Measurements from ENCODE around the gene RPL27.
"Not testable (repeated sequence)": the region's sequence is repeated elsewhere in the genome, so short reads cannot be mapped to it uniquely, and the experiment has no call there.

RPL27 gene

DNA sequence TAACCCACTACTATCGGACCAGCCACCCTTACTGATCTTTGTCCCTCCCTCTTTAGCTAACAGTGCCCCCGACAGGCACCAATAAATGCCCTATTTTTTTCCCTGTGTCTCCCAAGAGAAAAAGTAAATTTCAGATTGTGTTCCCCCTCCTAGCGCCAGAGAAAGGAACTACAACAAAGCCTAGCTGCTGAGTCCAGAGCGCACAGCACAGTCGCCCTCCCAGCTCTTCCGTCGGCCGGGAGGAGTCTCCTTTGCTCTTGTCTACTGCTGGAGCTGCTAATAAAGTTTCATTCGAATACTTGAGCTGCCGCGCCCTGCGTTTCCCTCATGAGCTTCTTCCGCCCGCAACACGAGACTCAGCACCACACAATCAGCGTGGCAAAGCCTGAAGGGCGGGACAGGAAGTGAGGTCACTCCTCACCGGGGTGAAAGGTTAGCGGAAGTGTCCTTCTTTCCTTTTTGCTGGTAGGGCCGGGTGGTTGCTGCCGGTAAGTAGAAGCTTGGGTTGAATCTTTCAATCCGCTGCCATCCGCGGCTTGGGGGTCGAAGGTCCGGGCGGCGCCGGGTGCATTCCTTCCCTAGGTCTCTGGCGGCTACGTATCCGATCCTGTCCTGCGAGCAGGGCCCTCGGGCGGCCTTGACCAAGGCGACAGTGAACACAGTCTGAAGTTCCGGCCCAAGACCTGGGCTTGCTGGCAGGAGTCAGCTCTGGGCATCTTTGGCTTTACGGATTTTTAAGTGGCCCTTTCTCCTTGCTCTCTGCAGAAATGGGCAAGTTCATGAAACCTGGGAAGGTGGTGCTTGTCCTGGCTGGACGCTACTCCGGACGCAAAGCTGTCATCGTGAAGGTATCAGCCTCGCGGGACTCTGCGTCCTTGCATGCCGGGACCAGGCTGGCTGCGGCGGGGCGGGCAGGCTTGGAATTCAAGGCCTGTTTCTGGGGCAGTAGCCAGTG is at the start of gene RPL27:
Gene RPL27 (plus strand): TSS at position 436 of the 955 bp plus-strand sequence. CDS start 332 bp downstream, at position 768.
- peak; percentile 92 for DNase-seq (ENCODE audit: low spot score)

DNA sequence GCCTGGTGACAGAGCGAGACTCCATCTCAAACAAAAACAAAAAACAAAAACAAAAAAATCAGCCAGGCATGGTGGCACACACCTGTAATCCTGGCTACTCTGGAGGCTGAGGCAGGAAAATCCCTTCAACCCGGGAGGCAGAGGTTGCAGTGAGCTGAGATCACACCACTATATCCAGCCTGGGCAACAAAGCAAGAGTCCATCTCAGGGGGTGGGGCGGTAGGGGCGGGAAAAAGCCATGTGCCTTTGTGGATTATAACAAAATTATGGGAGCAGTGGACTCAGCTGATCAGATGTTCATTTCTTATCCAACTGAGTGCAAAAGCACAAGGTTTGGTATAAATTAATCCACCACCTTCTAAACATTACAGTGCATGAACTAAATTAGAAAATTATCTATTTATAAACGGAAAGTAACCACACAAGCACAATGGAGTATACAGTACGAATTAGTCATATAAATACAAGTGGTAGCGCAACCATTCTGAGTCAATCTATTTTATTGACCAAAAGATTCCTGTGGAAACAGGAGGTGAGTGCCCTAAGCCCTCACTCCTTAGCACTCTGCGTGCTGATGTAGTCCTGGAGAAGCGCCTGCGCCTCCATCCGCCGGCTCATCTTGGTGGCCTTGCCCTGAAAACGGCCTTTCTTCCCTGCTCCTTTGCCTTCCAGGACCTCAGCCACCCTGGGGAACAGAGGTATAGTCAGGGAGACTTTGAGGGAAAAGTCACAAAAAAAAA is 48.0 kb upstream of the RPL27 start:
- no peak for DNase-seq (ENCODE audit: low spot score)

DNA sequence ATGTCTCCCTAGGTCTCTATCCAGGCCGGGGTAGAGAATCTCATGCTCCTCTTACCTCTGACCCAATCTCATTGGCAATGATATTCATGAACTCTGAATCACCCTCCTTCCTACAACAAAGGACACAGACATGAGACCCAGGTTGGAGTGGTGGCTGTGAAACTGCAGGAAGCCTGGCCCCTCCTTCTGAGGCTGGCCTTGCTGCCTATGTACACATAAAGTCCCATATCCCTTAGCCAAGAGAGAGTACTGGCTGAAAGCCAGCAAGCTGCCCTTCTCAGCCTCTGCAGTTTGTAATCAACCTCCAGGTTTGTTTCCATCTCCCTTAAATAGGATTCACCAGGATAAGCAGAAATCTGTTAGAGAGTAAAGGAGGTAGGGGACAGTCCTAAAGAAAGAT is 44.5 kb upstream of the RPL27 start:
- no peak for DNase-seq (ENCODE audit: low spot score)

DNA sequence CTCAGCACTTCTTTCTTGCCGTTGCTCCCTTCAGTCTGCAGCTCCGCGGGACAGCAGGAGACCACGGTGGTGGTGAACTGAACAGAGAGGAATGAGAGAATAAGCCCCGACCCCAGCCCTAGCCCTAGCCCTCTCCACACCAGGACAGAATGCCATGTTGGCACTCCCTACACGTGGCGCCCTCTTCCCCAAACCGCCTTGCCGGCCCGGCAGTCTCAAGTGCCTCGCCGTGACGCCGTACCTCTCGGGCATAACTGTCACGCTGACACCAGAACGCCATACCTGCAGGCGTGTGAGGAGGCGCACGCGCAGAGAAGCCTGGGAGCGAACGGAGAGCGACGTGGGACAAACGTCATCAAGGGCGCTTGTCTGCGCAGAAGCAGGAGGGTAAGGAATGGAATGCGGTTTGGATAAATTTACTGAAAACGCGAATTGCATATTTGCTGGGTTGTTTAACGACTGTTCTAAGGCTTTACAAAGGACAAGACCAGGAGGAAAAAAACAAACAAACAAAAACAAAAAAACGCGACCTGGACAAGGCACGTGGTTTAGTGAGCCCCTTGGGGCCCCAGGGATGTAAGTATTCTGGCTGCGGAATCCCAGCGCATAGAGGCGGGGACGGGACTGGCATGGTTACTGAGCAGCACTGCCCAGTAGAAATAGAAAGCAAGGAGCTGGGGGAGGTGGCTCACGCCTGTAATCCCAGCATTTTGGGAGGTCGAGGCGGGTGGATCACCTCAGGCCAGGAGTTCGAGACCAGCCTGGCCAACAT is 33.9 kb upstream of the RPL27 start, which contains the start of gene AARSD1:
Gene AARSD1 (minus strand): TSS at position 294 of the 772 bp plus-strand sequence. CDS start 14 bp downstream, at position 280.
- peak; percentile 90 for DNase-seq (ENCODE audit: low spot score)

DNA sequence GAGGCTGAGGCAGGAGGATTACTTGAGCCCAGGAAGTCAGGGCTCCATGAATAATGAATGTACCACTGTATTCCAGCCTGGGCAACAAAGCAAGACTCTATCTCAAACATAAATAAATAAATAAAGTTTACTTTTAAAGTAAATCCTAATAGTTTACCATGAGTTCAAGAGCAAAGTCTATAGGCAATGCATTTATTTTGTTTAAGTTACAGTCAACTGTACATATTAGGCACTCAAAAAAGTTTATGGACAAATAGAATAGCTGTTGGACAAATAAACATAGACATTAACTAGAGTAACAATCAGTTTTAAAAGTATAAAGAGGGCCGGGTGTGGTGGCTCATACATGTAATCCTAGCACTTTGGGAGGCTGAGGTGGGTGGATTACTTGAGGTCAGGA is 30.3 kb upstream of the RPL27 start:
- DNase-seq (ENCODE audit: low spot score): no peak

DNA sequence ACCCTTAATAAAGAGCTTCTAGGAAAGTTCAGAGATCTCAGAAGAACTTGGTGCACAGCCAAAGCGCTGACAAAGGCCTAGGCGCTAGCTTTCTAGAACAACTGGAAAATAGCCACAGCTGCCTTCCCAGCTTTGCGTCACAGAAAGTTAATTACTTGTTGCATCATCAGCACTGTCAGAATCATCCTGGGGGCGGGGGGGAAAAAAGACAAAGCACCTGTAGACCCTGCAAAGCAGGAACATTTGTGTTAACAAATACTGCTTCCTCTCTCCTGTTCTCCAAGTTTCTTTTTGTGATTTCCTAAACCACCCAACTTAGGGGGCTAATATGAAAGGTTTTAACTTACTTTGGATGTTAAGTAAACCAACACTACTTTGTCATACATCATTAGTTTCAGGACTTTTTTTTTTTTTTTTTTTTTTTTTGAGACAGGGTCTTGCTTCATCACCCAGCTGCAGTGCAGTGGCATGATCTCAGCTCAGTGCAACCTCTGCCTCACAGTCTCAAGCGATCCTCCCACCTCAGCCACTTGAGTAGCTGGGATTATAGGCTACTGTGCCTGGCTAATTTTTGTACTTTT is 29.1 kb upstream of the RPL27 start:
- no peak for DNase-seq (ENCODE audit: low spot score)

DNA sequence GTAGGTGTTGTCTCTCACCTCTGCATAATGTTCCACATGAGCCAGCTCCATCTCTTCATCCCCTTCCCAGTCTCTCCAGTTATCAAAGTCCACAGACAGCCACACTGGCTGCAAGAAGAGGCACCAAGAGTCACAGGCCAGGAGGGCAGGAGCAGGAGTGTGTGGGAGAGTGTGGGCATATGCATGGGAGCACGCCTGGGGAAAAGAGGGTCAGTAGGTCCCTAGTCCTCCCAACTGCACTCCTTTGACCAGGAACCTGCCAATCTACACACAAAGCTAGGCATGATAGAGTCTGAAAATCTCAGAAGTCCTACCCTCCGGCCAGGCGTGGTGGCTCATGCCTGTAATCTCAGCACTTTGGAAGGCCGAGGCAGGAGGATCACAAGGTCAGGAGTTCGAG is 26.6 kb upstream of the RPL27 start:
- DNase-seq (ENCODE audit: low spot score): no peak

DNA sequence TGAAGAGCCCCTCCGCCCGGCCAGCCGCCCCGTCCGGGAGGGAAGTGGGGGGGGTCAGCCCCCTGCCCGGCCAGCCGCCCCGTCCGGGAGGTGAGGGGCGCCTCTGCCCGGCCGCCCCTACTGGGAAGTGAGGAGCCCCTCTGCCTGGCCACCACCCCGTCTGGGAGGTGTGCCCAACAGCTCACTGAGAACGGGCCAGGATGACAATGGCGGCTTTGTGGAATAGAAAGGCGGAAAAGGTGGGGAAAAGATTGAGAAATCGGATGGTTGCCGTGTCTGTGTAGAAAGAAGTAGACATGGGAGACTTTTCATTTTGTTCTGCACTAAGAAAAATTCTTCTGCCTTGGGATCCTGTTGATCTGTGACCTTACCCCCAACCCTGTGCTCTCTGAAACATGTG is 24.9 kb upstream of the RPL27 start:
- DNase-seq (ENCODE audit: low spot score): not testable (repeated sequence)

DNA sequence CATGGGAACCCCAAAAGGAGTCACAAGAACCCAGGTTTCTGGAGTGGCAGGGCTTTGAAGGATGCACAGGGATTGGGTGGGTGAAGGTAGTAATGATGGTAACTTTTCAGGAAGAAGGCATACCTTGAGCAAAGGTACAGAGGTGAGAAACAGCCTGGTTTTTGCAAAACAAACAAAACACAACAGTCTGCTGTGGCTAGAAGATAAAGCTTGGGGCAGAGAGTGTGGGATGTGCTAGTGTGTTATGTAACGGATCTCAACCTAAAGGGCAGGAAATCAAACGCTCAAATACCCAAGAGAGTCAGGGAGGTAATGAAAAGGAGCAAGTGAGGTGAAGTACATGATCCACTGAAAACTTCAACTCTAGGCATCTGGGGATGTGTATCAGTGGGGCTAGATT is 23.0 kb upstream of the RPL27 start:
- DNase-seq (ENCODE audit: low spot score): no peak

DNA sequence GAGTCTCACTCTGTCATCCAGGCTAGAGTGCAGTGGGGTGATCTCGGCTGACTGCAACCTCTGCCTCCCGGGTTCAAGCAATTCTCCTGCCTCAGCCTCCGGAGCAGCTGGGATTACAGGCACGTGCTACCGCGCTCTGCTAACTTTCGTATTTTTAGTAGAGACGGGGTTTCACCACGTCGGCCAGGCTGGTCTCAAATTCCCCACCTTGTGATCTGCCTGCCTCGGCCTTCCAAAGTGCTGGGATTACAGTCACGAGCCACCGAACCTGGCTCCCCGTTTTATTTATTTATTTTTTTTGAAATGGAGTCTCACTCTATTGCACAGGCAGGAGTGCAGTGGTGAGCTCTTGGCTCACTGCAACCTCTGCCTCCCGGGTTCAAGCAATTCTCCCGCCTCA is 22.5 kb upstream of the RPL27 start:
- DNase-seq (ENCODE audit: low spot score): not testable (repeated sequence)

DNA sequence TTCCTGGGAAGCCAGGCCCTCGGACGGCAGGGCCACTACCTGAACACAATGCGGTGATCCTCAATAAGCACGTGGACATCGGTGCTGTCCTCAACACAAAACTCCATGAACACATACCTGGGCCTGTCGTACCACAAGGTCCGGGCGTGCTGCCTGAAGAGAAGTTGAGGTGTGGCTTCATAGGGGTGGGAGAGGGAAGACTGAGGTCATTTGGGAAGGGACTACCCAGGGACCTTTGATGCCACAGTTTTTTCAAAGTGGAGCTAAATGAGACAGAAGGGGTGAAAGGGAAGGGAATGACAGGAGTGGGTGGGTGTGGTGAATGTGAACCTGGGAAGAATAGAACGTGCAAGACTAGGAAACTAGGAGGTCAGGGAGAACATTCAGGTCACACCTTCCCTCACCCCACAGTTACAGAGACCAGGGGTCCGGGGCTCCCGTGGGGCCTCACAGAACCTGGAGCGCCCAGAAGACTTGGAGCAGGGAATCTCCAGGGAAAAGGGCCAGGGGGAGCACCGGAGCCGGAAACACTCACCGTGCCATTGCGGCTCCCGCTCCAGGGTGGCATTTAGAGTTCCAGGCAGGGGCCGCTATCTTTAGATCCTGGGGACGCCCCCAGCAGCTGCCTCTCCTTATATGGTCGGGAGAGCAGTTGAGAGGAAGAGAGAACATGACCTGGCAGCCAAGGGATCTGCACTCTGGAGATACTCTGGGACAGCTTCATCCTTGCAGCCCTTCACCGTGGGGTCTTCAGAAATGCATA is 18.5 kb upstream of the RPL27 start, which contains the start of gene PTGES3L:
Gene PTGES3L (minus strand): TSS at position 570 of the 763 bp plus-strand sequence. CDS start 27 bp downstream, at position 543.
- peak; percentile 84 for DNase-seq (ENCODE audit: low spot score)

DNA sequence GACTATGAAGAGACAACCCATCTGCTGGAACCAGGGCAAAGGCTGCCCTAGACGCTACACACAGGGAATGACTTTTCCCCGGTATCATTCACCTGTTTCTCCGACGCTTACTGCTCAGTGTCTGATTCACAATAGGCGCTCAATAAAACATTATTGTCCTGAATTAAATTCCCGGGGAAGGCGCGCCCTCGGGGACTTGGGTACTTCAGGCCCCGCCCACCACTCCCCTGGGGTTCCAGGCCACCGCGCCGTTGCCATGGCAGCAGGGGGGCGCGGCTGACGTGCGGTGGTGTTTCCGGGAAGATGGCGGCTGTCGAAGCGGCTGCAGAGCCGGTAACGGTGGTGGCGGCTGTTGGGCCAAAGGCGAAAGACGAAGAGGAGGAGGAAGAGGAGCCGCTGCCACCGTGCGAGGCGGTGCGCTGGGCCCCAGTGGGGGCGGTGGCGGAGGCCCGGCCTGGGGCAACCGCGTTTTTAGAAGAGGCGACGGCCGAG is 17.9 kb upstream of the RPL27 start, which contains the start of gene RUNDC1:
Gene RUNDC1 (plus strand): TSS at position 292 of the 492 bp plus-strand sequence. CDS start 12 bp downstream, at position 304.
- peak; percentile 98 for DNase-seq (ENCODE audit: low spot score)

DNA sequence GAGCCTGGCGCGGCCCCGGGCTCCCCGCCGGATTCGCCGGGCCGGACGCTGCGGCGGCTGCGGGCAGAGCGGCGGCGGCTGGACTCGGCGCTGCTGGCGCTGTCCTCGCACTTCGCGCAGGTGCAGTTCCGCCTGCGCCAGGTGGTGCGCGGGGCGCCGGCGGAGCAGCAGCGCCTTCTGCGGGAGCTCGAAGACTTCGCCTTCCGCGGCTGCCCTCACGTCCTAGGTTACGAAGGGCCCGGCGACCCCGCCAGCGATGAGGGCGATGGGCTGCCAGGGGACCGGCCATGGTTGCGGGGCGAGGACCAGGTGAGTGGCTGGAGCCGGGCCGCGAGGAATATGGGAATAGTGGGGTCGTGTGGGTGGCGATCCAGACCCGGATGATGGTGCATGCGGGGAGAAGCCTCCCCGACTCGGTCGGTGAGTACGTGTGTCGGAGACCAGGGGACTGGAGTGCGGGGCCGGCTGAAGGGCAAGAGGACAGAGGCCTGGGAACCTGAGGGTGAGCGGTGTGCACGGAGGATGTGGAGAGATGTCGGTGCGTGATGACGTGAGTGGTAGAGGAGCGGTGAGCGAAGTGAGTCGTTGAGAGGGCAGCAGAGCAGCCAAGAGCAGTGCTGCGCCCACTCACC is 17.3 kb upstream of the RPL27 start:
- peak; percentile 85 for DNase-seq (ENCODE audit: low spot score)

DNA sequence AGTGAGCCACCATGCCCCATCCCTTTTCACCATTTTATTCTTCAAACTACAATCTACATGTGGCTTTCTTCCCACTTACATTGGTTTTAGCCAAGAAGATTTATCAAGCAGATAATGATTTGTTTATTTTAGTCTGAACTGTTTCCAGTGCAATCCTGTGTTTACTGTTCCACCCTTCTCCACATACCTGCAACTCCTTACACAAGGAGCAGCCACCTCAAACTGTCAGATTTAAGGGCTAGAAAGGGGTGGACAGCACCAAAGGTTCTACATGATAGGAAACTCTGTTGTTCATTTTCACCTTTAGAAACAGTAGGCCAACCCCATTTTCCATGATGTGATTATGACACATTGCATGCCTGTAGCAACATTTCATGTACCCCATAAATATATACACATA is 16.0 kb upstream of the RPL27 start:
- DNase-seq (ENCODE audit: low spot score): no peak

DNA sequence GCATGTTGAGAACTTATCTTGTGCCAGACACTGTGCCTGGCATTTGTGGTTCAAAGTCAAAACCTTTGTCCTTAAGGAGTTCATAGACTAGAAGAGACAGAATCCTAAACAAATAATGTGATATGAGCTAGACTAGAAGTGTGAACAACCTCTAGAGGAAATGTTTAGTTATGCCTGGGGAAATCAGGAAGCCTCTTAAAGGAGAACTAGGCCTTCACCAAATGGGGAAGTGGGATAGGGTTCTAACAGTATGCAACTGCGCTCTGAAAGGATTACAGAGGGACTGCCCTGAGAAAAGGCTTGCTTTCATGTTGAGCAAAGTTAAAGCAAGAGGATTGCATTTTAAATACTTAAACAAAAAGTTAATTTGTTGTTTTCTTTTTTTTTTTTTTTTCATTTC is 13.0 kb upstream of the RPL27 start:
- DNase-seq (ENCODE audit: low spot score): no peak

DNA sequence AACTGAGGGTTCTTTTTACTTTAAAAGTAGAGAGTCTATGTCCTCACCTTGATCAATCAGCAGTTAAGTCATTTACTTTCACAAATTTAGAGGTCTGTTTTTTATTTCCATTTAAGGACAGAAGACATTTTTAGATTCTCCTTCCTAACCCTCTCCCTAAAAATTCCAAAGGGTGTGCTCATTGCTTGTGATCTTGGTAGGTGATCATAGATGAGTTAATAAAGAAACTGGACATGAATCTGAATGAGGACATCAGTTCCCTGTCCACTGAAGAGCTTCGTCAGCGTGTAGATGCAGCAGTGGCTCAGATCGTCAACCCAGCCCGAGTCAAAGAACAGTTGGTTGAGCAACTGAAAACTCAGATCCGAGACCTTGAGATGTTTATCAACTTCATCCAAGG is 9.1 kb upstream of the RPL27 start:
- DNase-seq (ENCODE audit: low spot score): no peak

DNA sequence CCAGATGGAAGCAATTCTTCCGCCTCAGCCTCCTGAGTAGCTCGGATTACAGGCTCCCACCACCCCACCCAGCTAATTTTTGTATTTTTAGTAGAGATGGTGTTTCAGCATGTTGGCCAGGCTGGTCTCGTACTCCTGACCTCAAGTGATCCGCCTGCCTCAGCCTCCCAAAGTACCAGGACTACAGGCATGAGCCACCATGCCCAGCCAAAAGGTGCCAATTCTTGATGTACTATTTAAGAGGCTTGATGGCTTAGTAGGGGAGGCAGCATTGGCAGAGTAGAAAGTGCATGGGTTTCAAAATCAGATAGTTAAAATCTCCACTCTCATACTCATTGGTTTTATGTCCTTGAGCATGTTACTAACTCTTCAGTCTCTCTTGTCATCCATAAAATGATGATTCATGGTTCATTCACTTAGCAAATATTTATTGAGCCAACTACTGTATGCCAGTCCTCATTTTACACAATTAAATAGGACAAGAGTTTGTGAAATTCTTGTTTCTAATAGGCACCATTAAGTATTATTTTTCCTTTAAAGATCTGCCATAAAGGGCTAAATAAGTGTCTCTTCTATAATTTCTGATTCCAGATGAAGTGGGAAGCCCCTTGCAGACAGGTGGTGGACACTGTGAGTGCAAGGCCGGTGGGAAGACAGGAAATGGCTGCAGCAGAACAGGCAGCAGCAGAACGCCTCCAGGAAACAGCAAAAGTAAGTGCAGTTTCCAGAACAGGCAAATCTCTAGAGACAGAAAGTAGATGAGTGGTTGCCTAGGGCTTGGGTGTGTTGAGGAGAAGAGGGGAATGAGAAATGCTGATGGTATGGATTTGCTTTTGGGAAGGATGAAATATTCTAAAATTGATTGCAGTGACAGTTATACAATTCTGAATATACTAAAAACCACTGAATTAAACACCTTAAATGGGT is 8.2 kb upstream of the RPL27 start:
- no peak for DNase-seq (ENCODE audit: low spot score)

DNA sequence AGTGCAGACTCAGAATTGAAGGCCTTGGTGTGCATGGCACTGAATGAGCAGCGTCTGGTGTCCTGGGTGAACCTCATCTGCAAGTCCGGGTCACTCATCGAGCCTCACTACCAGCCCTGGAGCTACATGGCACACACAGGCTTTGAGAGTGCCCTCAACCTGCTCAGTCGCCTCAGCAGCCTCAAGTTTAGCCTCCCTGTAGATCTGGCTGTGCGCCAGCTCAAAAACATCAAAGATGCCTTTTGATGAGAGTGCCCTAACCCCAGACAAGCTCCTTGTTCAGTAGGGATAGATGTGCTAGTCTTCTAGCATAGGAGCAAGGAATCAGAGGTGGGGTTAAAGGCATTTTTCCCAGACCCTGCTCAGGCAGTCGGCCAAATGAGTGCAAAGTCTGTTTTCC is 6.7 kb upstream of the RPL27 start:
- DNase-seq (ENCODE audit: low spot score): no peak

DNA sequence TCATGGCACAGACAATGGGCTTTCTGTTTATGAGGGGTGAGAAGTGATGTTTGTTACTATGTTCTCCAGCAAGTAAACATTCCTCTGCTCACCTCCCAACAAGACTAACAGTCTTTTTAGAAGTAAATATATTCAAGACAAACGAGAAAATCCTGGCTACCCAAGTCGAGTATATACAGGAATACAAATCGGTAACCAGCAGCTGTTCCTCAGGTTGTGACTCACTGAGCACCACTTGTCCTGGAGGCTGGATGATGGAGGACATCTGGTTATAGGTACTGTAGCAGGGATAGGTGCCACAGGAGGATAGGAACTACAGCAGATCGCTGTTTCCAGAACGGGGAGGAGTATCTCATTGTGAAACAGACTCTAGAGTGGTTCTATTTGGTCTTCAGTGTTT is 5.3 kb upstream of the RPL27 start:
- no peak for DNase-seq (ENCODE audit: low spot score)

Measured in iPS-NIHi11 (cell line).